OCI-LY1 (cell line): ENCODE measurements around the gene LZTR1.

Source experiments
- H2AFZ ChIP-seq: fragments of 200-600 bp; sonication (generic), shearing (Covaris generic); 2 replicates; pipeline ENCODE4 v1.6.0; 2014; ENCODE audit warnings: antibody characterized with exemption, mild to moderate bottlenecking, low read length
- H3F3A ChIP-seq: fragments of 200-600 bp; sonication (generic), shearing (Covaris generic); 2 replicates; pipeline ENCODE4 v1.6.0; 2014; ENCODE audit warnings: mild to moderate bottlenecking, antibody characterized with exemption, low read length, moderate library complexity; ENCODE audit not compliant: insufficient read depth
- H3K27ac ChIP-seq: fragments of 200-600 bp; sonication (generic); 2 replicates; pipeline ENCODE4 v1.5.1; 2014; ENCODE audit warnings: low read length, mixed run types, mild to moderate bottlenecking, low read depth; ENCODE audit not compliant: poor library complexity, severe bottlenecking
- H3K27me3 ChIP-seq: fragments of 200-600 bp; sonication (generic); 2 replicates; pipeline ENCODE4 v1.6.0; 2014; ENCODE audit warnings: antibody characterized with exemption, mild to moderate bottlenecking, low read length, moderate library complexity; ENCODE audit not compliant: insufficient read depth
- H3K36me3 ChIP-seq: fragments of 200-600 bp; sonication (generic); 2 replicates; pipeline ENCODE4 v1.6.1; 2014; ENCODE audit warnings: mild to moderate bottlenecking, antibody characterized with exemption, low read length, moderate library complexity, mixed read lengths; ENCODE audit not compliant: insufficient read depth
- H3K4me1 ChIP-seq: fragments of 200-600 bp; sonication (generic); 2 replicates; pipeline ENCODE4 v1.5.1; 2014; ENCODE audit warnings: mild to moderate bottlenecking, low read length, moderate library complexity; ENCODE audit not compliant: insufficient read depth, severe bottlenecking
- H3K4me2 ChIP-seq: fragments of 200-600 bp; sonication (generic), shearing (Covaris generic); 2 replicates; pipeline ENCODE4 v1.6.1; 2014; ENCODE audit warnings: low read length
- H3K4me3 ChIP-seq: fragments of 200-600 bp; sonication (generic); 2 replicates; pipeline ENCODE4 v1.5.1; 2014; ENCODE audit warnings: low read length, low read depth, mild to moderate bottlenecking, mixed read lengths; ENCODE audit not compliant: poor library complexity, severe bottlenecking
- H3K79me2 ChIP-seq: fragments of 200-600 bp; shearing (Covaris generic); 2 replicates; pipeline ENCODE4 v1.6.1; 2016; ENCODE audit warnings: mixed run types, low read length, mixed read lengths; ENCODE audit not compliant: insufficient read depth
- H3K9ac ChIP-seq: fragments of 200-600 bp; sonication (generic), shearing (Covaris generic); 2 replicates; pipeline ENCODE4 v1.6.1; 2014; ENCODE audit warnings: mild to moderate bottlenecking, low read length, mixed read lengths
- H3K9me2 ChIP-seq: fragments of 200-600 bp; sonication (generic), shearing (Covaris generic); 2 replicates; pipeline ENCODE4 v1.6.1; 2014; ENCODE audit warnings: low read depth, mild to moderate bottlenecking, low read length, mixed read lengths
- H3K9me3 ChIP-seq: fragments of 200-600 bp; shearing (Covaris generic); 2 replicates; pipeline ENCODE4 v1.6.1; 2014; ENCODE audit warnings: low read length, mixed read lengths
- H4K20me1 ChIP-seq: fragments of 200-600 bp; sonication (generic), shearing (Covaris generic); 2 replicates; pipeline ENCODE4 v1.6.0; 2016; ENCODE audit warnings: mild to moderate bottlenecking, low read length; ENCODE audit not compliant: insufficient read depth
- CTCF ChIP-seq: fragments of 200-600 bp; sonication (generic), shearing (Covaris generic); IDR thresholded peaks from 2 replicates; pipeline ENCODE4 v1.5.1; 2017; ENCODE audit warnings: mild to moderate bottlenecking, antibody characterized with exemption, low read length, moderate library complexity, mixed read lengths
- EZH2 ChIP-seq: fragments of 200-600 bp; sonication (generic), shearing (Covaris generic); IDR thresholded peaks from 2 replicates; pipeline ENCODE4 v1.8.0; 2017; ENCODE audit warnings: borderline replicate concordance, mixed run types, mild to moderate bottlenecking, antibody characterized with exemption, low read length, moderate library complexity, mixed read lengths

LZTR1 gene

GRCh38 chr22:20965888-20966855 lies 15.9 kb upstream of the LZTR1 start:
- Histone ChIP-seq H3K79me2 (no peaks in the 10 kb centered on the region), H3K9me3 (no peaks in the 10 kb centered on the region), H3K4me1 (no peaks in the 10 kb centered on the region), H4K20me1 (no peaks in the 10 kb centered on the region), H3K4me3 (no peak overlapping the region), H3K36me3 (no peaks in the 10 kb centered on the region), H2AFZ (no peak overlapping the region), H3K4me2 (no peak overlapping the region), H3K27me3 (peaks cover 31% of the 10 kb centered on the region), H3K9me2 (no peaks in the 10 kb centered on the region), H3K27ac (no peak overlapping the region), H3F3A (no peaks in the 10 kb centered on the region), H3K9ac (no peak overlapping the region)
- TF ChIP-seq EZH2 (no peak), CTCF (no peak)

GRCh38 chr22:20966883-20967696 lies 15.0 kb upstream of the LZTR1 start, which contains the start of gene AIFM3:
TSS of gene AIFM3 (plus strand) at chr22:20967255. CDS start at chr22:20967945, 690 bp downstream.
- H3K4me2 ChIP-seq = no peak within 1 kb of the TSS

More at GRCh38 chr22:20966883-20967696, 15.0 kb upstream of the LZTR1 start, which contains the start of gene AIFM3:
- Histone ChIP-seq H3K4me1 (no peaks in the 10 kb centered on the region), H4K20me1 (no peaks in the 10 kb centered on the region), H3K4me3 (no peak within 1 kb of the TSS), H3K27ac (no peak within 1 kb of the TSS), H3K9ac (no peak within 1 kb of the TSS), H2AFZ (no peak within 1 kb of the TSS), H3K9me2 (no peaks in the 10 kb centered on the region), H3K36me3 (no peaks in the 10 kb centered on the region), H3K79me2 (no peaks in the 10 kb centered on the region), H3K27me3 (peaks cover 31% of the 10 kb centered on the region), H3F3A (no peaks in the 10 kb centered on the region), H3K9me3 (no peaks in the 10 kb centered on the region)
- TF ChIP-seq EZH2 (no peak), CTCF (no peak)
